NCI-H748 (cell line): ENCODE results near the gene NPDC1.
"Not testable (repeated sequence)": the region's sequence is repeated elsewhere in the genome, so short reads cannot be mapped to it uniquely, and the experiment has no call there.

ENCODE experiments used
- DNase-seq: peaks from one replicate; lab custom pipeline; 2025; ENCODE audit not compliant: unreplicated experiment; lab: John Stamatoyannopoulos, UW

The NPDC1 gene

GRCh38 chr9:137014776-137015539 is 31.0 kb downstream of the NPDC1 start:
- no peak for DNase-seq

DNA sequence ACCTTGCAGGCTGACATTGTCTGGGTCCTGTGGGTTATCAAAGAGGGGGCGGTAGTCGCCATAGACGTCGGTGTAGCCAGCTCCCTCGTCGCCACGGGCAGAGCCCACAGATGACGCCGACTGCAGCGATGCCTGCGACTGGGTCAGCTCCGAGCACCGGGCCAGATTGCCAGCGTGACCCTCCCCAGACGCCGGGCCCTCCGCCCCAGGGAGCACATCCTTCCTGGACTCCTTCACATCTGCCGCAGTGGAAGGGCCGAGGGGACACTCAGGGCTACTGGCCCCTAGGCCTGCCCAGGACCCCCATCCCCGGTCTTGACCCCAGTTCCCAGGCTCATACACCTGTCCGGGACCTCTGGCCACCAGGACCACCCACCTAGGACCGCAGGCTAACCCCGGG is 31.8 kb downstream of the NPDC1 start:
- DNase-seq = no peak

- DNase-seq = no peak
These were observed 32.4 kb downstream of the NPDC1 start for GRCh38 chr9:137013571-137013940.

DNA sequence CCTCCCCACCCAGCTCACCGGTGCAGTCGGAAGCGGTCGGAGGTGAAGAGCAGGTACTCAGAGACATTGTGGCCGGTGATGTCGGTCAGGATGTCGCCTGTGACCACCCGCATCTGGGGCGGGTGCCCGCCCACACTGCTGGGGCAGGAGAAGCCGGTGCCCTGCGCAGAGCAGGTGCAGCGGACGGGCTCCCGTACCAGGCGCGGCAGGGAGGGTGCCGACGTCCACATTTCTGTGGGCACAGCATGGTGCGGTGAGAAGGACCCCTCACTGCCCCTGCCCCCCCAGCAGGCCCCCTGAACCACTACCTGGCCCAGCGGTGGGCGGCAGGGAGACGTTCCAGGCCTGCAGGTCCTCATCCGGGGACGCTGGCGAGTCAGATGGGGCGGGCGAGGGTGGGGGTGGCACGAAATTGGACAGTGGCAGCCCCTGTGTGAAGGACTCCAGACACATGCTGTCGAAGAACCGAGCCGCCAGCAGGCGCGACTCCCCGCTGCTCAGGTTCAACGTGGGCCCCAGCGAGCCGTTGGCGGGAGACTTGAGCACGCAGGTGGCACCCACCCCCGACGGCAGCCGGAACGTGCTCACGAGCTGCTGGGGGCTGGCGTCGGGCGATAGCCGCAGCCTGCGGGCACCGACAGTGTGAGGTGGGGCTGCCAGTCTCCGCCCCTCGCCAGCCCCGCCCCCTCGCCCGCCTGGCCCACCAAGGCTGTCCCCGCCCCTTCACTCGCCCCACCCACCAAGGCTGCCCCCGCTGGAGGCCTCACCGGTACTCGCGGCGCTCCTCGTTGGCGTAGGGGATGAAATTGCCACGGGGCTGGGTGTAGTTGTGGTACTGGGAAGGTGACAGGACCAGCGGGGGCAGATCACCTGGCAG is 33.0 kb downstream of the NPDC1 start:
- DNase-seq = no peak

DNA sequence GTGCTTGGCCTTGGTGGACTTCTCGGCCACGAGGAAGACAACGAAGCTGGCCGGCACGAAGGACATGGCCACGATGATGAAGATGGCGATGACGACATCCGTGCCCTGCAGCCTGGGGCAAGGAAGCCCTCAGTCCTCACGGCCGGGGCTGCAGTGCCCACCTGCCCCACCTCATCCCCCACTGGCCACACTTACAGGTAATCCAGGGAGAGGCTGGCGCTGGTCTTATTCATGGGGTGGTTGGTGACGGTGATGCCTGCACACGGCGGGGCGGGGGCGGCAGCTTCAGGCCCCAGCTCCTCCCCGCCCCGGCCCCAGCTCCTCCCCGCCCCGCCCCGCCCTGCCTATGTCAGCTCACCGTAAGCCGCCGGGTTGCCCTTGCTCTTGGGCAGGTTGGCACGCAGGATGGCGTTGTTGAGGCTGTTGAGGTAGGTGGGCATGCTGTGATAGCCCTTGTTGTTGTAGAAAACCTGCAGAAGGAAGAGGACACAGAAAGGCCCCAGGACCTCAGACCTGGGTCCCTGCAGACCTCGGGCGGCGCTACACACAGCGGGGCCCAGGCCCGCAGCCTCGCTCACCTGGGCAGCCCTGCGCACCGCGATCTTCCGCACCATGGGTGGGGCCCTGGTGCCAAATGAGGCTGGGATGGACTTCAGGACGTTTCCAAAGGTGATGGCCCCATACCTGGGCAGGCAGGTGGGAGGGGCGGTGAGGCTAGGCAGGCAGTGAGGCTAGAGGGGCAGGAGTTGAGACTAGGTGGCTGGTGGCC is 33.9 kb downstream of the NPDC1 start:
- DNase-seq = no peak

DNA sequence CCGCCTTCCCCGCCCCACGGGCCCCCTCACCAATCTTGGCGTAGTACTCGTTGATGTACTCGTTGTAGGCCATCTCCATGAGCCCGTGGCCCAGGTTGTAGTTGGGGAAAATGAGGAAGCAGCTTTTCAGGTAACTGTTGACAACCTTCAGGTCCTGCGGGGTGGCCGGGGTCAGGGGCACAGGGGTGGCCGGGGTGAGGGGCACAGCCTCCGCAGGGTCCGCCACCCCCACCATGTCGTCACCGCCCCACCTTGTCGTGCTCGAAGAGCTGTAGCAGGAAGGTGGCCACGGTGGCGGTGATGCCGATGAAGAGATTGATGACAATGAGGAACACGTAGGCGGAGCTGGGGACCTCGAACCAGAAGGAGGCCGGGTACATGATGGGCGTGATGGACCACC is 34.8 kb downstream of the NPDC1 start:
- DNase-seq = no peak

DNA sequence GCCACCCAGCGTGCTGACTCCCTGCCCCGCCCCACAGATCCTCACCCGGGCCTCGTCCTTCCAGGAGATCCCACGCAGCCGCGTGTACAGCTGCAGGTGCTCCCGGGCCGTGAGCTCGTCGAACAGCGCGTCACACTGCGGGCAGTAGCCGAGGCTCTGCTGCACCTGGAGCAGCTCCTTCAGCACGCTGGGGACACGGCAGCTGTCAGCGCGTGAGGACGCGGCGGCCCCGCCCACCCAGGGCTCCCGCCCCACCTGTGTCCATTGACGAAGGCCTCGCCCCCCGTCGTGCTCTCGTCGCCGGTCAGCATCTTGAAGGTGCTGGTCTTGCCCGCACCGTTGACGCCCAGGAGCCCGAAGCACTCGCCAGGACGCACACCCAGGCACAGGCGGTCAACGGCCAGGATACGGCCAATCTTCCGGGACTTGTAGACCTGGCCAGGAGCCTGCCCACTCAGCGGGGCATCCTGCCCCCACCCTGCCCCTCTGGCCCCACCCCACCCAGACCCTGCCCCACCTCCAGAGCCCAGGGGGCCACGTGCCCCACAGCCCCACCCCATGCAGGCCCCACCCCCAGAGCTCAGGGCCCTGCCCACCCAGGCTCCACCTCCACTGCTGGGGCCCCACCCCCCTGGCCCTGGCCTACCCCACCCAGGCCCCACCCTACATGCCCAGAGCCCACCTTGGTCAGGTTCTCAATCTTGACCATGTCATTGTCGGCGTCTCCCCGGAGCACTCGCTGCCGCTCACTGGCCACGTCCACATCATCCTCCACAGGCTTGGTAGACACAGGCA is 35.8 kb downstream of the NPDC1 start:
- DNase-seq = no peak

GRCh38 chr9:137009217-137009616 is 36.8 kb downstream of the NPDC1 start:
- DNase-seq = no peak

DNA sequence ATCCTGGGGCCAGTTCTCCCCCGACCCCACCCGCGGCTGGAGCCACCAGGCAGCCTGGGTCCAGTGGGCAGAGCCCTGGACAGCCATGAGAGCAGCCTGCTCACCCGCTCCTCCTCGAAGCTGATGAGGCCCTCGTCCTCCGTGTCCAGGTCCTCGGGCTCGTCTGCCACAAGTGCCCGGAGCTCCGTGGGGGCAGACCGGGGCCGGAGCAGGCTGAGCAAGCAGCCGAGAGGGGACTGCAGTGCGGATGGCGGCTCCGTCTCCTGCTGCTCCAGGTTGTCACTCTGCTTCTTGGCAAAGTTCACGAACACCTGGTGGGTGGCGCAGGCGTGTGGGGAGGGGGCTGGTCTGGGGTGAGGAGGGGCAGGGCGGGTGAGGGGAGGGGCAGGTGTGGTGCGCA is 37.7 kb downstream of the NPDC1 start:
- no peak for DNase-seq

GRCh38 chr9:137007816-137008270 is 38.1 kb downstream of the NPDC1 start:
- DNase-seq = no peak

- DNase-seq = peak; percentile 46
These were observed 38.7 kb downstream of the NPDC1 start for GRCh38 chr9:137007108-137007815.

- no peak for DNase-seq
These were observed 39.6 kb downstream of the NPDC1 start for GRCh38 chr9:137006116-137007003.

DNA sequence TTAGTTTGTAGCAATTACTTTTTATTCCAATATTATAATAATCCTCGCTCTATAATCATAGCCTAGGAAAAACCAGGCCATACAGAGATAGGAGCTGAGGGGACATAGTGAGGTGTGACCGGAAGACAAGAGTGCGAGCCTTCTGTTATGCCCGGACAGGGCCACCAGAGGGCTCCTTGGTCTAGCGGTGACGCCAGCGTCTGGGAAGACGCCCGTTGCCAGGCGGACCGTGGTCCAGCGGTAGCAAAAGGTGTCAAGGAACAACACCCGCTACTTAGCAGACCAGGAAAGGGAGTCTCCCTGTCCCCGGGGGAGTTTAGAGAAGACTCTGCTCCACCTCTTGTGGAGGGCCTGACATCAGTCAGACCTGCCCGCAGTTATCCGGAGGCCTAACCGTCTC is 41.7 kb downstream of the NPDC1 start:
- DNase-seq = not testable (repeated sequence)

GRCh38 chr9:137002646-137003041 is 43.3 kb downstream of the NPDC1 start:
- DNase-seq = no peak

GRCh38 chr9:137001857-137002645 is 43.9 kb downstream of the NPDC1 start:
- DNase-seq = no peak

- no peak for DNase-seq
These were observed 45.6 kb downstream of the NPDC1 start for GRCh38 chr9:137000177-137000930.

DNA sequence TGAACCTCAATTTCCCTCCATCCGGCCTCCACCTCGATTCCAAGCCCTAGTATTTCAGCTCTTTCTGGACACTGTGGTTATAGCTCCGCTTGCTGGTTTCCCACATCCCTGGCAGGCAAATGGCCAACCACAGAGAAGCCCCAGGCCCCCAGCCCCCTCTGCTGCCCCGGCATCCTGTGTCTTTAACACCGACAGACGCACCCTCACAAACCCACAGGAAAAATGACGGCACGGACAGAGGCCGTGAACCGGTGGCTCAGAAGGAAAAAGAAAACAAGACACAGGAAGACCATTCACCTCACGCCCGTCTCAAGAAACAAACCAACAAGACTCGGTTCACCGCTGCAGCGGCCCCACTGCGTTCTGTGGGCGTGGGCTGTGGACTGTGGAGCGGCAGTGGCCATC is 48.1 kb downstream of the NPDC1 start:
- DNase-seq = no peak

GRCh38 chr9:136997371-136997770 is 48.6 kb downstream of the NPDC1 start:
- DNase-seq = no peak
